ENCODE results near the gene INTS6.
A peak's percentile ranks its signal among the peaks of the same experiment; 100 is the strongest.
"Not testable (repeated sequence)": the region's sequence is repeated elsewhere in the genome, so short reads cannot be mapped to it uniquely, and the experiment has no call there.

The INTS6 gene

GRCh38 chr13:51415339-51415738 is 37.5 kb downstream of the INTS6 start:
- DNase-seq (ENCODE audit: low read depth): not testable (repeated sequence)

GRCh38 chr13:51412431-51412830 is 40.4 kb downstream of the INTS6 start:
- no peak for DNase-seq (ENCODE audit: low read depth)

- DNase-seq (ENCODE audit: low read depth): no peak
Measured at GRCh38 chr13:51405176-51405575, 47.7 kb downstream of the INTS6 start.

- DNase-seq (ENCODE audit: low read depth): peak; percentile 90
Measured at GRCh38 chr13:51397262-51397941, 55.4 kb downstream of the INTS6 start.

- peak; percentile 27 for DNase-seq (ENCODE audit: low read depth)
Measured at GRCh38 chr13:51396352-51396751, 56.5 kb downstream of the INTS6 start.

- no peak for DNase-seq (ENCODE audit: low read depth)
Measured at GRCh38 chr13:51394724-51395123, 58.1 kb downstream of the INTS6 start.

GRCh38 chr13:51385114-51385513 is 67.7 kb downstream of the INTS6 start:
- no peak for DNase-seq (ENCODE audit: low read depth)

- DNase-seq (ENCODE audit: low read depth): no peak
Measured at GRCh38 chr13:51380269-51380668, 72.6 kb downstream of the INTS6 start.

GRCh38 chr13:51373451-51373850 is 79.4 kb downstream of the INTS6 start:
- no peak for DNase-seq (ENCODE audit: low read depth)

- DNase-seq (ENCODE audit: low read depth): no peak
Measured at GRCh38 chr13:51371768-51372399, 81.0 kb downstream of the INTS6 start.

GRCh38 chr13:51370811-51371210 is 82.0 kb downstream of the INTS6 start:
- DNase-seq (ENCODE audit: low read depth): no peak

- DNase-seq (ENCODE audit: low read depth): peak; percentile 52
Measured at GRCh38 chr13:51370116-51370515, 82.7 kb downstream of the INTS6 start.

GRCh38 chr13:51364404-51365008 is 88.3 kb downstream of the INTS6 start:
- DNase-seq (ENCODE audit: low read depth): peak; percentile 77

GRCh38 chr13:51363625-51364024 is 89.2 kb downstream of the INTS6 start:
- DNase-seq (ENCODE audit: low read depth): no peak

GRCh38 chr13:51361106-51361505 is 91.7 kb downstream of the INTS6 start:
- DNase-seq (ENCODE audit: low read depth): peak; percentile 53

- DNase-seq (ENCODE audit: low read depth): no peak
Measured at GRCh38 chr13:51360489-51360888, 92.3 kb downstream of the INTS6 start.

- DNase-seq (ENCODE audit: low read depth): no peak
Measured at GRCh38 chr13:51359352-51359751, 93.5 kb downstream of the INTS6 start.

GRCh38 chr13:51357928-51358595 is 94.8 kb downstream of the INTS6 start:
- no peak for DNase-seq (ENCODE audit: low read depth)

GRCh38 chr13:51355217-51355616 is 97.6 kb downstream of the INTS6 start:
- DNase-seq (ENCODE audit: low read depth): no peak

- no peak for DNase-seq (ENCODE audit: low read depth)
Measured at GRCh38 chr13:51349016-51349415, 103.8 kb downstream of the INTS6 start.

- no peak for DNase-seq (ENCODE audit: low read depth)
Measured at GRCh38 chr13:51348069-51348967, 104.5 kb downstream of the INTS6 start.

- no peak for DNase-seq (ENCODE audit: low read depth)
Measured at GRCh38 chr13:51347099-51347498, 105.7 kb downstream of the INTS6 start.

Measured in EH (cell line).